Chondrocyte (in vitro differentiated cells): ENCODE measurements around the gene FLYWCH2. TPM values are rescaled to one million over a fixed set of nuclear protein-coding genes. Genes with fewer than 3 reads are reported as not detected.

Source experiments
- DNase-seq: peaks from one replicate; pipeline ENCODE4 v3.0.0; 2021; ENCODE audit warnings: mixed read lengths, low spot score
- H3K27ac Mint-ChIP-seq: one replicate; pipeline ENCODE4 v1.8.0; 2021; ENCODE audit warnings: mild to moderate bottlenecking, moderate library complexity, mixed read lengths; ENCODE audit not compliant: unreplicated experiment
- H3K27me3 Mint-ChIP-seq: 2 replicates; pipeline ENCODE4 v1.8.0; 2021; ENCODE audit warnings: low read depth, mixed read lengths
- H3K36me3 Mint-ChIP-seq: 2 replicates; pipeline ENCODE4 v1.8.0; 2021; ENCODE audit warnings: low read depth, mixed read lengths
- H3K4me1 Mint-ChIP-seq: 2 replicates; pipeline ENCODE4 v1.8.0; 2021; ENCODE audit warnings: low read depth, mild to moderate bottlenecking, mixed read lengths
- H3K4me3 Mint-ChIP-seq: one replicate; pipeline ENCODE4 v1.8.0; 2021; ENCODE audit warnings: mild to moderate bottlenecking, moderate library complexity, mixed read lengths; ENCODE audit not compliant: unreplicated experiment
- H3K9me3 Mint-ChIP-seq: 2 replicates; pipeline ENCODE4 v1.8.0; 2021; ENCODE audit warnings: low read depth, mixed read lengths
- CTCF ChIP-seq: fragments of 200-600 bp; sonication (generic); IDR thresholded peaks from 2 replicates; pipeline ENCODE4 v1.5.0; 2021; ENCODE audit warnings: antibody characterized with exemption, mild to moderate bottlenecking, moderate library complexity
- total RNA-seq: library from RNA; stranded (reverse); gene quantifications from 3 replicates; pipeline ENCODE4 v1.2.1, GENCODE V29; 2021

The FLYWCH2 gene
- total RNA-seq, 1 donor from 2014 or later = 34.7 TPM

DNA sequence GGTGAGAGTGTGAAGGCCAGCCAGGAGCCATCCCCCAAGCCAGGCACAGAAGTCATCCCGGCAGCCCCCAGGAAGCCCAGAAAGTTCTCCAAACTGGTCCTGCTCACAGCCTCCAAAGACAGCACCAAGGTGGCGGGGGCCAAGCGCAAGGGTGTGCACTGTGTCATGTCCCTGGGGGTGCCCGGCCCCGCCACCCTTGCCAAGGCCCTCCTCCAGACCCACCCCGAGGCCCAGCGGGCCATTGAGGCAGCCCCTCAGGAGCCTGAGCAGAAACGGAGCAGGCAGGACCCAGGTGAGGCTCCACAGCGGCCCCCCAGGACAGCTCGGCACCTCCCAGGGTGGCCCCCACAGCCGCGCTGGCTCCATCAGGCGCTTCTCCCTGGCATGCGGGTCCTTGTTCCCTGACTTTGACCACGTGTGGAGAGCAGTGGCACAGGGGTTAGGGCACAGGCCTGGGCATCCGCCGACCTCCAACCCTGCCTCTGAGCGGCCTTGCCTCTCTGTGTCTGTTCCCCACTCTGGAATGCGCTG, 13.5 kb downstream of the FLYWCH2 start:
- no peak overlapping the region for H3K27ac Mint-ChIP-seq
- DNase-seq = no peak
- no peaks in the 10 kb centered on the region for H3K9me3 Mint-ChIP-seq
- no peaks in the 10 kb centered on the region for H3K27me3 Mint-ChIP-seq
- H3K36me3 Mint-ChIP-seq = no peaks in the 10 kb centered on the region
- no peak for TF ChIP-seq CTCF
- H3K4me3 Mint-ChIP-seq = no peak overlapping the region
- H3K4me1 Mint-ChIP-seq = peaks cover 15% of the 10 kb centered on the region

DNA sequence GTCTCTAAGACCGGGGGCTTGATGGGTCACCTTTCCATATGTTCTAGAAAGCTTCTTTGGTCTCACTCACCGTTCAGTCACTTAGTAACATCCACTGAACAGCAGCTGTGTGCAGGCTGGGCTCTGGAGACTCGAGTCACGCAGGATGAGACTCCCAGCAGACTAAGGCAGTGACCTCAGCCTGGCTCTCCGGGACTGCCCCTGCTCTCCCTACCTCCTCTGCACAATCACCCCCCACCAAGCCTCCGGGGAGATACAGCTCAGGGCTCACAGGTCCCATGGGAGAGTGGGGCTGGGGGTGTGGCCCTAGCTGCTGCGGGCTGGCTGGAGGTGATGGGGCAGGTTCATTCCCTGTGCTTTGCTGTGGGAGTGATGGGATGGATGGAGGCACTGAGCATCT, 14.1 kb downstream of the FLYWCH2 start:
- DNase-seq = no peak
- H3K4me1 Mint-ChIP-seq = peaks cover 15% of the 10 kb centered on the region
- H3K27me3 Mint-ChIP-seq = no peaks in the 10 kb centered on the region
- no peak overlapping the region for H3K27ac Mint-ChIP-seq
- no peaks in the 10 kb centered on the region for H3K36me3 Mint-ChIP-seq
- no peaks in the 10 kb centered on the region for H3K9me3 Mint-ChIP-seq
- no peak overlapping the region for H3K4me3 Mint-ChIP-seq
- no peak for TF ChIP-seq CTCF

GRCh38 chr16:2898831-2899563, 16.0 kb downstream of the FLYWCH2 start:
- peaks cover 16% of the 10 kb centered on the region for H3K4me1 Mint-ChIP-seq
- TF ChIP-seq CTCF = no peak
- no peak overlapping the region for H3K4me3 Mint-ChIP-seq
- H3K36me3 Mint-ChIP-seq = no peaks in the 10 kb centered on the region
- no peak overlapping the region for H3K27ac Mint-ChIP-seq
- no peak for DNase-seq
- no peaks in the 10 kb centered on the region for H3K9me3 Mint-ChIP-seq
- no peaks in the 10 kb centered on the region for H3K27me3 Mint-ChIP-seq

GRCh38 chr16:2899564-2900072, 16.6 kb downstream of the FLYWCH2 start:
- no peak overlapping the region for H3K4me3 Mint-ChIP-seq
- no peak for TF ChIP-seq CTCF
- no peaks in the 10 kb centered on the region for H3K9me3 Mint-ChIP-seq
- H3K27me3 Mint-ChIP-seq = no peaks in the 10 kb centered on the region
- H3K27ac Mint-ChIP-seq = no peak overlapping the region
- no peak for DNase-seq
- no peaks in the 10 kb centered on the region for H3K36me3 Mint-ChIP-seq
- H3K4me1 Mint-ChIP-seq = peaks cover 18% of the 10 kb centered on the region

DNA sequence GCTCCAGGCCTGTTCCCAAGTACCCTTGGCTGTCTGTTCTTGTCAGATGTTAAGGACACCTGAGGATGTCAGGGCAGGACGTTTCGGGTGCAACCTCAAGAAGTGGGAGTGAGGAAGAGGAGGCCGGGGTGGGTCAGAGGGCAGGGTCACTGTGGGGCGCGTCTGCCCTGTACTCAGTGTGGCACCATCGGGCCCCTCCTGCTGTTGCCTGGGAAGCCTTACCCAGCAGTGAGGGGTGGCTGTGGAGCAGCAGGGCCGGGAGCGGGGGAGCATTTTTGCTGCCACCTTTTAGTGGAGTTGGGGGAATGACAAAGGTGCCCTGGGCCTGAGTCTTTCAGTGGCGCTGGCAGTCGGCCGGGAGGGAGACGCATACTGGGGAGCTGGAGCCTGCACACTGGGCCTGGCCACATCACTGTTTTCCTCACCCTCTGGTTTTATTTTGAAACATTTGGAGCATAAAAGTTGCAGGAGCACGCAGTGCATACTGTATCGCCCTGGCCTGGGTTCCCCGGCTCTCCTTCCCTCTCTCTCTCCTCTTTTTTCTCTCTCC, 17.6 kb downstream of the FLYWCH2 start:
- peaks cover 13% of the 10 kb centered on the region for H3K4me1 Mint-ChIP-seq
- no peaks in the 10 kb centered on the region for H3K27me3 Mint-ChIP-seq
- no peaks in the 10 kb centered on the region for H3K36me3 Mint-ChIP-seq
- no peak for TF ChIP-seq CTCF
- H3K27ac Mint-ChIP-seq = no peak overlapping the region
- H3K9me3 Mint-ChIP-seq = no peaks in the 10 kb centered on the region
- DNase-seq = no peak
- no peak overlapping the region for H3K4me3 Mint-ChIP-seq
